HepG2 (cell line): ENCODE results near the gene CRIM1. TPM values are rescaled to one million over a fixed set of nuclear protein-coding genes. Genes with fewer than 3 reads are reported as not detected.

ENCODE experiments used
- ATAC-seq: fragments of 200-7000 bp; cut with Tn5 transposase; 3 replicates; pipeline ENCODE4 v1.9.1; 2020; ENCODE audit warnings: mild to moderate bottlenecking, moderate library complexity
- BruUV-seq: library from RNA; stranded (reverse); fragments of 400-500 nt; replicated peaks from 2 replicates; lab custom pipeline; 2021; lab: Mats Ljungman, UMichigan
- CTCF ChIA-PET: fragments of 300-600 bp; formaldehyde crosslinking; extraction: SDS; loops from one replicate; lab custom pipeline; 2021; ENCODE audit warnings: low total read pairs, inconsistent platforms, low intra/inter-chr PET ratio; lab: Yijun Ruan, JAX
- POLR2A ChIA-PET: fragments of 350-600 bp; sonication (Branson Sonifier 250); formaldehyde crosslinking; loops from one replicate; lab custom pipeline; 2020; ENCODE audit warnings: antibody characterized with exemption, inconsistent platforms; lab: Yijun Ruan, JAX
- DNase-seq: peaks from one replicate; pipeline ENCODE4 v3.0.0-alpha.2; 2015; ENCODE audit warnings: low spot score
- FAIRE-seq: peaks from 3 replicates; lab custom pipeline; 2011; peaks lifted over from hg19 to GRCh38; lab: Jason Lieb, UNC
- H2AFZ ChIP-seq: one replicate; pipeline ENCODE4 v1.6.1; 2011; ENCODE audit warnings: low read length, inconsistent platforms
- H3K27ac ChIP-seq: fragments of 300-600 bp; 3 replicates; pipeline ENCODE4 v1.8.0; 2011; ENCODE audit warnings: mixed run types, mild to moderate bottlenecking, mixed read lengths, low read length, inconsistent platforms; ENCODE audit not compliant: insufficient read depth; ENCODE audit errors: extremely low read length
- H3K27me3 ChIP-seq, 2 experiments: fragments of 200-600 bp in 1 of 2; 2 replicates in 1 of 2; 3 replicates in 1 of 2; pipeline versions ENCODE4 v1.6.0 to v1.8.0; 2011; ENCODE audit warnings: low read length in 2 of 2, mild to moderate bottlenecking in 2 of 2, moderate library complexity in 2 of 2, inconsistent platforms in 1 of 2; ENCODE audit not compliant: insufficient read depth in 2 of 2, control insufficient read depth in 1 of 2
- H3K36me3 ChIP-seq, 2 experiments: fragments of 200-600 bp in 1 of 2; replicated peaks in 1 of 2; 2 replicates in 1 of 2; 3 replicates in 1 of 2; pipeline versions ENCODE4 v1.5.1 to v1.8.0; 2011; ENCODE audit warnings: low read length in 2 of 2, inconsistent platforms in 1 of 2; ENCODE audit not compliant: insufficient read depth in 2 of 2, control insufficient read depth in 1 of 2
- H3K4me1 ChIP-seq: 2 replicates; pipeline ENCODE4 v1.5.1; 2012; ENCODE audit warnings: low read length, inconsistent platforms; ENCODE audit not compliant: insufficient read depth
- H3K4me2 ChIP-seq: 2 replicates; pipeline ENCODE4 v1.6.0; 2011; ENCODE audit warnings: low read depth, low read length, inconsistent platforms
- H3K4me3 ChIP-seq, 3 experiments: fragments of 200-600 bp in 1 of 3; sonication (generic), shearing (Covaris generic) in 1 of 3; replicated peaks in 1 of 3; 2 replicates each; pipeline ENCODE4 v1.5.1; 2011 to 2016; ENCODE audit warnings: low read length in 3 of 3, inconsistent platforms in 2 of 3, low read depth in 2 of 3, mild to moderate bottlenecking in 2 of 3, control low read depth in 1 of 3, mixed read lengths in 1 of 3; ENCODE audit not compliant: insufficient read depth in 1 of 3
- H3K79me2 ChIP-seq: one replicate; pipeline ENCODE4 v1.6.1; 2011; ENCODE audit warnings: low read length, inconsistent platforms; ENCODE audit not compliant: insufficient read depth
- H3K9ac ChIP-seq: 2 replicates; pipeline ENCODE4 v1.6.0; 2011; ENCODE audit warnings: mild to moderate bottlenecking, low read depth, low read length, inconsistent platforms; ENCODE audit not compliant: insufficient read depth
- H3K9me3 ChIP-seq: 2 replicates; pipeline ENCODE4 v1.5.1; 2012; ENCODE audit warnings: mild to moderate bottlenecking, low read length
- H4K20me1 ChIP-seq: 2 replicates; pipeline ENCODE4 v1.6.0; 2011; ENCODE audit warnings: inconsistent platforms, mild to moderate bottlenecking, low read length, moderate library complexity; ENCODE audit not compliant: insufficient read depth
- ISX ChIP-seq: sonication (generic); formaldehyde crosslinking; conservative IDR thresholded peaks from 2 replicates; pipeline ENCODE4 v1.5.0; 2020; ENCODE audit warnings: missing genetic modification reagents
- LRRFIP1 ChIP-seq: sonication (generic); formaldehyde crosslinking; conservative IDR thresholded peaks from 2 replicates; pipeline ENCODE4 v1.4.0; 2020; ENCODE audit warnings: missing genetic modification reagents
- MLXIP ChIP-seq: sonication (generic); formaldehyde crosslinking; IDR thresholded peaks from 2 replicates; pipeline ENCODE4 v1.9.0; 2021; ENCODE audit warnings: missing genetic modification reagents, borderline replicate concordance
- NFKBIZ ChIP-seq: IDR thresholded peaks from 2 replicates; pipeline ENCODE4 v1.6.1; 2018; ENCODE audit warnings: missing genetic modification reagents, missing compliant biosample characterization
- TBX2 ChIP-seq: sonication (generic); formaldehyde crosslinking; IDR thresholded peaks from 2 replicates; pipeline ENCODE4 v1.5.0; 2020; ENCODE audit warnings: missing genetic modification reagents, mild to moderate bottlenecking, borderline replicate concordance
- TBX3 ChIP-seq: fragments of 450-650 bp; IDR thresholded peaks from 2 replicates; pipeline ENCODE4 v1.6.1; 2017; ENCODE audit warnings: antibody characterized with exemption, mild to moderate bottlenecking, inconsistent platforms, borderline replicate concordance
- ZNF263 ChIP-seq: sonication (generic); formaldehyde crosslinking; IDR thresholded peaks from 2 replicates; pipeline ENCODE4 v1.4.0; 2020; ENCODE audit warnings: missing genetic modification reagents
- ZNF264 ChIP-seq: sonication (generic); formaldehyde crosslinking; IDR thresholded peaks from 2 replicates; pipeline ENCODE4 v1.4.0; 2020; ENCODE audit warnings: missing genetic modification reagents
- ZNF335 ChIP-seq: sonication (generic); formaldehyde crosslinking; IDR thresholded peaks from 2 replicates; pipeline ENCODE4 v1.4.0; 2020; ENCODE audit warnings: missing genetic modification reagents
- ZNF468 ChIP-seq: sonication (generic); formaldehyde crosslinking; IDR thresholded peaks from 2 replicates; pipeline ENCODE4 v1.8.0; 2022; ENCODE audit warnings: mild to moderate bottlenecking, moderate library complexity, missing genetic modification reagents
- ZNF513 ChIP-seq: sonication (generic); formaldehyde crosslinking; conservative IDR thresholded peaks from 2 replicates; pipeline ENCODE4 v1.5.0; 2020; ENCODE audit warnings: missing genetic modification reagents
- ZNF562 ChIP-seq: sonication (generic); formaldehyde crosslinking; IDR thresholded peaks from 2 replicates; pipeline ENCODE4 v1.8.0; 2022; ENCODE audit warnings: missing genetic modification reagents, borderline replicate concordance
- ZNF670 ChIP-seq: sonication (generic); formaldehyde crosslinking; IDR thresholded peaks from 2 replicates; pipeline ENCODE4 v1.8.0; 2022; ENCODE audit warnings: mild to moderate bottlenecking, missing genetic modification reagents, borderline replicate concordance
- WGBS: methylation state at CpG from one replicate; pipeline ENCODE4 v1.1.6; 2017; ENCODE audit warnings: low lambda C conversion rate; 5-methylcytosine and 5-hydroxymethylcytosine counted together
- in situ Hi-C: cut with HindIII; loops from 2 replicates; pipeline ENCODE4 v1.10.0; 2017; ENCODE audit warnings: low pct_unique_long_range_greater_than_20kb; ENCODE audit not compliant: extremely low pct_ligation_motif_present
- intact Hi-C: fragments of 100-400 bp; cut with micrococcal nuclease; formaldehyde crosslinking; loops from one replicate; pipeline ENCODE4 v1.10.0; 2022; ENCODE audit not compliant: unreplicated experiment
- polyA plus RNA-seq, 8 experiments: library from polyadenylated mRNA; depleted of rRNA in 3 of 8; stranded (reverse) in 7 of 8; unstranded in 1 of 8; fragments of >200 nt; fragmentation: Illumina TruSeq in 4 of 8; extraction: Trizol in 4 of 8; gene quantifications; 2 replicates each; pipeline versions ENCODE4 v1.2.1 to v1.2.3, GENCODE V29; 2011 to 2016; ENCODE audit warnings: low read depth in 4 of 8, missing spikeins in 1 of 8, mixed read lengths in 1 of 8; ENCODE audit not compliant: insufficient read depth in 1 of 8
- total RNA-seq, 5 experiments: library from RNA; depleted of rRNA; stranded (reverse); fragments of >200 nt; fragmentation: Illumina TruSeq; extraction: Trizol; gene quantifications; 2 replicates each; pipeline ENCODE4 v1.2.3, GENCODE V29; 2016; ENCODE audit warnings: low read depth in 1 of 5

CRIM1 gene
- total and polyA plus RNA-seq, 2 of the 13 experiments (the other 11 are each of a cell fraction or from before 2014, with no cell fraction given), result 39.1 to 69.9 TPM

GRCh38 chr2:36388472-36388871, 32.9 kb downstream of the CRIM1 start:
- Histone ChIP-seq H3K27me3 (no peaks in the 10 kb centered on the region), H4K20me1 (peaks cover 4% of the 10 kb centered on the region; the same call in 1 of the 2 replicates), H3K79me2 (peaks cover 85% of the 10 kb centered on the region), H3K9ac (no peak overlapping the region), H3K27ac (no peak overlapping the region), H3K4me2 (no peak overlapping the region), H3K9me3 (no peaks in the 10 kb centered on the region), H3K4me1 (peaks cover 38% of the 10 kb centered on the region), H3K4me3 (no peak overlapping the region), H3K36me3 (peaks cover 9 to 21% of the 10 kb centered on the region in 2 experiments; a peak in 3 of 5 replicates), H2AFZ (no peak overlapping the region)
- 88% methylated on average over 3 of the region's 3 CpGs for WGBS
- no peak for TF ChIP-seq ZNF562 (CRISPR knock-in tag)
- TF ChIP-seq ZNF264 (CRISPR knock-in tag), result no peak
- TF ChIP-seq ISX, result no peak
- TF ChIP-seq ZNF513 (CRISPR knock-in tag), result no peak
- no peak for TF ChIP-seq TBX3
- TF ChIP-seq ZNF468 (CRISPR knock-in tag), result no peak
- no peak for TF ChIP-seq ZNF670
- TF ChIP-seq TBX2 (CRISPR knock-in tag), result no peak
- no peak for TF ChIP-seq ZNF263
- no peak for TF ChIP-seq MLXIP (CRISPR knock-in tag)
- TF ChIP-seq NFKBIZ, result no peak
- TF ChIP-seq ZNF335 (CRISPR knock-in tag), result no peak
- TF ChIP-seq LRRFIP1 (CRISPR knock-in tag), result no peak
- no peak for ATAC-seq
- in situ Hi-C loops (no loop called here), intact Hi-C loops (no loop called here)
- ChIA-PET CTCF (no interaction called here), POLR2A (no interaction called here)
- FAIRE-seq, result no peak
- no TSS peak for BruUV-seq
- no peak for DNase-seq
